Measurements from ENCODE around the gene COX7A2L.

The COX7A2L gene

DNA sequence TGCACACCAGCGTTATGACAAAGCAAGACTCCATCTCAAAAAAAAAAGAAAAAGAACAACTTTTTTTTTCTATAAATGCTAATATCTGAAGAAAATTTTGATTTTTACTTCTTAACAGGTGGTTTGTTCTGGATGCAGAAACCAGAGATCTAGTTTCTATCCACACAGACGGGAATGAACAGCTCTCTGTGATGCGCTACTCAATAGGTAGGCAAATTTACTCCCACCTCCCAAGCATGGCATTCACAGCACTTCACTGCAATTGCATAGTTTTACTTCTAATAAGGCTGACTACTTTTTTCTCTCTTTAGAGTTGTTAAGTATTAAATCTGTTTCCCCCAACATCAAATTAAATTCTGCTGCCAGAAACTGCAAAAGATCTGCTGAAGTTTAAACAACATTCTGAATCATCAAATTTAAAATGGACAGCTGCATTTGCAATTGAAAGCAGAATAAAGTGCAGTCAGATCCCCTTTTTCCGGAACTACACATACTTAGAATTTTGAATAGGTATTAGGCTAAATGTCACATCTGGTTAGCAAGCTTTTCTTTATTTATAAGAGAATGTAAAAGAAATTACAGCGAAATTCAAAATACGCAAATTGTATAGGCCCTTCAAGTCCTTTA is 45.1 kb downstream of the COX7A2L start:
- DNase-seq = no peak

DNA sequence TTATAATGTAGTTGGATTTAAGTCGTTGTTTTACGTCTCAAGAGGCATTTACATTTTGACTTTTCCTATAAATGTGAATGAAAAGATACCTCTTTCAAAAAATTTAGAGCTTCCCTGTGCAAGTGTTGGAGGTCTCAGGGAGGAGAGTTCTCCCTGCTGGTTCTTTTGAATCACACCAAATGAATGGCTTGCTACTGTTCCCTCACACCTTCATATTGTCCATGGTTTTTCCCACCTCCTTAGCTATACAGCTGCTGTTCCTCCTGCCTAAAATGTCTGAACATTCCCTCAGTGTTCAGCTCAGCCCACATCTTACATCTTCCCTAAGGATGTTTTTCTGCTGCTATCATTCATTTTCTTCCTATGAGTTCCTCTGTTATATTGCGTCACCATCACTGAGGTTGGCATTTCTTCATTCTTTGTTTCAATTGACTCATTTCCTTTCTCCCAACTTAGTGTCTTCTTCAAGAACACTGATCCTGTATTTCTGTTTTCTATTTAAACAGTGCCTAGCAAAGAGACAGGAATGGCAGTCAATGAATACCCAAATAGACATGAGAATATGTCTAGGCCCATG is 46.0 kb downstream of the COX7A2L start:
- peak; percentile 74 for DNase-seq

DNA sequence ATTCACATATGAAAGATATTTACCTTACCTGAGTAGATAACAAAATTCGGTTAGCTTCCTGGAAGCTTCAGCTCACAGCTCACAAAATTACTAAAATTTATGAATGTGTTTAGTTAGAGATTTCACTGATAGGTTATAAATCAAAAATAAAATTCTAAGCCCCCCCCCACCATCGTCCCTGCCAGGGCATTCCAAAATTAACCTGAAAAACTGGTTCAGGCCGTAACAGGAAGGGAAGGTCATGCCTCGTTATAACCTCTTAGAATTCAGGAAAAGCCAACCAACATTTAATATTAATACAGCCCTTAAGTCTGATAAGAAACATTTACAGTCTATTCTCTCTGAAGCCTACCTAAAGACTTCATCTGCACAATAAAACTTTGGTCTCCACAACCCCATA is 48.9 kb downstream of the COX7A2L start:
- DNase-seq = no peak

DNA sequence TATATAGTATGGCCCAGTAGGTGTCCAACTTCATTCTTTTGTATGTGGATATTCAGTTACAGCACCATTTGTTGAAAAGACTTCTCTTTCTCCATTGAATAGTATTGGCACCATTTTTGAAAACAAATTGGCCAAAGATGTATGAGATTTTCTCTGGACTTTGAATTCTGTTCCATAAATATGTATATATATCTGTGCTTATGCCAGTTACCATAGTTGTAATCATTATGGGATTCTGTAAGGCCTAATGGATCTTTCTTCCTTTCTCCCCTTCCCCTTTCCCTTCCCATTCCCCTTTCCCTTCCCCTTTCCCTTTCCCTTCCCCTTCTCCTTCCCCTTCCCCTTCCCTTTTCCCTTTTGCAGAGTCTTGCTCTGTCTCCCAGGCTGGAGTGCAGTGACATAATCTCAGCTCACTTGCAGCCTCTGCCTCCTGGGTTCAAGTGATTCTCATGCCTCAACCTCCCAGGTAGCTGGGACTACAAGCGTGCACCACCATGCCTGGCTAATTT is 51.0 kb downstream of the COX7A2L start:
- DNase-seq = no peak

DNA sequence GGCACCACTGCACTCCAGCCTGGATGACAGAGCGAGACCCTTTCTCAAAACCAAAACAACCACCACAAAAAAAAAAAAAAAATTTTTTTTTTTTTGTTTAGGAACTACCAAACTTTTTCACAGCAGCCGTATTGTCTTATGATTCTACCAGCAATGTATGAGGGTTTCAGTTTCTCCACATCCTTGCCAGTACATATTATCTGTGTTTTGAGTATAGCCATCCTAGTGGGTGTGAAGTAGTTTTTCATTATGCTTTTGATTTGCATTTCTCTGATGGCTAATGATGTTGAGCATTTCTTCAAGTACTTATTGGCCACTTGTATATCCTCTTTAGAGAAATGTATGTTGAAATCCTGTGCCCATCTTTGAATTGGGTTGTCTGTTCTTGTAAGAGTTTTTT is 51.7 kb downstream of the COX7A2L start:
- DNase-seq = no peak

DNA sequence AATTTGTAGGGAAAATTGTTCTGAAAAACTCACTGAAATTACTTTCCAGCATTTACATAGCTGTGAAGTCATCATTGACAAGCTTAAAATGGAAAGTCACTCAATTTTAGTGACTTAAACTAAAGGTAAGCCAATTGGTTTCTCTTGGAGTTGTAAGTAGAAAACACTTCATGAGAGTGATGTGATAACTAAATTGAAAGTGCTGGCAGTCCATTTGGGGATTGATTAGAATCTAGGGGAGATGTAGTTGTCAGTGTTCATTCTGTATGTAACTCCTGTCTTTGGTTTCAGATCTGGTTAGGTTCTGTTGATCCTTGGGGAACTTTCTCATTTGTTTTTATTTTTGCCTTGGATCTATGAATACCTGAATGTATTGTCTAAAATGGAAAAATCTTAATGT is 53.8 kb downstream of the COX7A2L start:
- no peak for DNase-seq

DNA sequence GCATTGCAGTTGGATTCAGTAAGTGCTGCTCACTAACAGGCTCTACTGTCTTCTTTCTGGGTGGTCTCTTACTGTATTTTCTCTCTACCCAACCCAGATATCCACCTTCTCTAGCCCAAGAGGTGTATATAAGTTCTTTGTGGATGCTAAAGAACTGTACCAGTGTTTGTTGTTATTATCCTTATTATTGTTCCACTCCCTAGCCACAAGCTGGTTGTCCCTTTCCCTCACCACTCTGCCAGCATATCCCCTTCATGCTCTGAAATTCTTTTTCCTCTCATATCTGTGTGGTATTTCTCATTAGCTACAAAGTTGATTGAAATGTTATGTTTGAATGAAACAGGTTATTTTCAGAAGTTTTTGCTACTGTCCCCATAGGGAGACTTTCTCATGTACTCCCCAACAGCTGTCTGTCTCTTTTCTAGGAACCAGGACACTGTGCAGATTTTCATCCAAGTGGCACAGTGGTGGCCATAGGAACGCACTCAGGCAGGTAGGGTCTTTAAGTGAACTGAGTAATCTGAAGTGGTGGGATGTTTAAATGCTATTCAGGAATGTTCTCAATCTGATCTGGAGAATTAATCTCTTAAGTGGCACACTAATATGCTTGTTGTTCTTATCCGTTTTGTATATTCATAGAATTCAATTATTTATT is 56.8 kb downstream of the COX7A2L start:
- no peak for DNase-seq

DNA sequence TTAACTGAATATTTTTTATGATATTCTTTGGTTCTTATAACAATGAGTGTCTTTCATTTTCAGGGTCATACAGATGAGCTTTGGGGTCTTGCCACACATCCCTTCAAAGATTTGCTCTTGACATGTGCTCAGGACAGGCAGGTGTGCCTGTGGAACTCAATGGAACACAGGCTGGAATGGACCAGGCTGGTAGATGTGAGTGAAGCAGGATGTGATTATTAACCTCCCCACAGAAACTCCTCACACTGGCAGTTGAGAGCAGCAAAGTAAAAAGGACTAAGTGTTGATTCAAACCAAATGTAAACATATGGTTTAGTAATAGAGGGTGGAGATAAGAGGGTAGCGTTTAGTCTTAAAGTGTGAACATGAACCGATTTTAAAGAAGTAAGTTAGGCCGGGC is 57.8 kb downstream of the COX7A2L start:
- DNase-seq = no peak

DNA sequence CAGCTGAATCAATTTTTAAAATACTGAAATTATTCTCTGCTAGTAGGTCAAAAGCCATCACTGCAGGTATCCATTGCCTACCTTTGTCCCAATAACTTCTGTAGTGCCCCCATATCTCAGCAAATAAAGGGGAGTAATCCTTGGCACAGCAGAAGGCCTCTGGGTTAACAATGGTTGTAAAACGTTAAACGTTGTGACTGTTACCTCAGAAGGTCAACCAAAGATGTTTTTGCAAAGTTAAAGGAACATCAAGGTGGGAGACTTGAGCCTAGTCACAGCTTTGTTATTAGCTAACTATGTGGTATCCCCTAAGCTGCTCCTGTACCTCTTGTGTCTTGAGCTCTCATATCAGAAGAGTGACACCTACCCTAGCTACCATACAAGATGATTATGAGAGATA is 60.5 kb downstream of the COX7A2L start:
- DNase-seq = no peak

Data from amniotic stem cell (primary cell).